Transverse colon (tissue), 4 donors: ENCODE data around the gene ANK3. TPM values are rescaled to one million over a fixed set of nuclear protein-coding genes. Genes with fewer than 3 reads are reported as not detected.
"Not testable (repeated sequence)": the region's sequence is repeated elsewhere in the genome, so short reads cannot be mapped to it uniquely, and the experiment has no call there.

Experiments
- DNase-seq: peaks from one replicate; pipeline ENCODE4 v3.0.0-alpha.2; 2019
- H3K27ac ChIP-seq, 4 donors: fragments of 200-600 bp; sonication (generic); 2 replicates each; pipeline ENCODE4 v1.5.1; 2016 to 2018; ENCODE audit warnings: inconsistent platforms in 4 of 4
- H3K27me3 ChIP-seq: fragments of 200-600 bp; sonication (generic); 2 replicates; pipeline ENCODE4 v1.5.1; 2017; ENCODE audit warnings: inconsistent platforms
- H3K36me3 ChIP-seq, 4 donors: fragments of 200-600 bp; sonication (generic); 2 replicates each; pipeline ENCODE4 v1.5.1; 2017 to 2019; ENCODE audit warnings: inconsistent platforms in 4 of 4
- H3K4me1 ChIP-seq, 4 donors: fragments of 200-600 bp; sonication (generic); 2 replicates each; pipeline ENCODE4 v1.5.1; 2017 to 2020; ENCODE audit warnings: inconsistent platforms in 4 of 4
- H3K4me3 ChIP-seq, 4 donors: fragments of 200-600 bp; sonication (generic); 1 replicate in 1 of 4; 2 replicates in 3 of 4; pipeline versions ENCODE4 v1.5.1 to v1.6.1; 2017 to 2019; ENCODE audit warnings: inconsistent platforms in 4 of 4
- H3K9me3 ChIP-seq, 2 donors: fragments of 200-600 bp; sonication (generic); 2 replicates each; pipeline ENCODE4 v1.5.1; 2017 to 2019; ENCODE audit warnings: inconsistent platforms in 2 of 2
- CTCF ChIP-seq, 5 experiments: fragments of 200-600 bp in 3 of 5; fragments of 450-650 bp in 2 of 5; sonication (generic) in 3 of 5; IDR thresholded peaks; 1 replicate in 2 of 5; 2 replicates in 3 of 5; pipeline ENCODE4 v1.5.1; 2016 to 2017; ENCODE audit warnings: antibody characterized with exemption in 5 of 5, inconsistent platforms in 3 of 5, mild to moderate bottlenecking in 2 of 5, moderate library complexity in 1 of 5
- EP300 ChIP-seq: sonication (generic); formaldehyde crosslinking; IDR thresholded peaks from one replicate; pipeline ENCODE4 v1.6.1; 2017; ENCODE audit warnings: antibody characterized with exemption, low read depth
- POLR2A ChIP-seq: fragments of 450-650 bp; IDR thresholded peaks from one replicate; pipeline ENCODE4 v1.6.1; 2016; ENCODE audit warnings: antibody characterized with exemption, mild to moderate bottlenecking, moderate library complexity
- POLR2AphosphoS5 ChIP-seq, 3 donors: sonication (generic); formaldehyde crosslinking; IDR thresholded peaks; one replicate each; pipeline ENCODE4 v1.6.1; 2016; ENCODE audit warnings: antibody characterized with exemption in 3 of 3
- WGBS, 2 donors: methylation state at CpG; one replicate each; pipeline ENCODE4 v1.1.5; 2018; ENCODE audit warnings: low coverage in 1 of 2; 5-methylcytosine and 5-hydroxymethylcytosine counted together
- in situ Hi-C, 4 donors: fragments of 200-750 bp; cut with MboI; loops; one replicate each; pipeline versions ENCODE4 v1.15.0 to v1.15.1; 2017; ENCODE audit warnings: low sequenced_read_pairs in 3 of 4, low pct_ligation_motif_present in 1 of 4, low pct_unique_long_range_greater_than_20kb in 1 of 4
- intact Hi-C: fragments of 100-400 bp; cut with DNase I; formaldehyde crosslinking; loops from one replicate; pipeline ENCODE4 v1.15.1; 2023; ENCODE audit warnings: low total_unique reads
- total RNA-seq, 4 donors: library from RNA; depleted of rRNA; stranded (reverse); fragments of >200 nt; gene quantifications; one replicate each; pipeline ENCODE4 v1.1.0, GENCODE V29; 2016

ANK3 gene
- total RNA-seq, 4 donors from 2014 or later = 41.2 to 230 (median 172) TPM

GRCh38 chr10:60293581-60294175 lies 96.0 kb downstream of the ANK3 start:
- H3K27me3 ChIP-seq = no peaks in the 10 kb centered on the region
- no peaks in the 10 kb centered on the region for H3K9me3 ChIP-seq
- DNase-seq = no peak
- 75 to 89% methylated on average over 3 to 6 of the region's 6 CpGs for WGBS, 2 donors
- no peak overlapping the region for H3K4me3 ChIP-seq
- H3K27ac ChIP-seq = no peak overlapping the region
- in situ Hi-C loops (no loop called here), intact Hi-C loops (no loop called here)
- TF ChIP-seq POLR2A = no peak
- no peak for TF ChIP-seq CTCF (IDR thresholded peaks at IDR 0.05)
- TF ChIP-seq POLR2AphosphoS5 (IDR thresholded peaks at IDR 0.05) = no peak
- no peak for TF ChIP-seq EP300
- H3K4me1 ChIP-seq = no peaks in the 10 kb centered on the region
- no peaks in the 10 kb centered on the region for H3K36me3 ChIP-seq

- Histone ChIP-seq H3K27me3 (no peaks in the 10 kb centered on the region), H3K27ac (no peak overlapping the region), H3K36me3 (no peaks in the 10 kb centered on the region), H3K4me1 (no peaks in the 10 kb centered on the region), H3K4me3 (no peak overlapping the region), H3K9me3 (no peaks in the 10 kb centered on the region)
- intact Hi-C loops (no loop called here), in situ Hi-C loops (no loop called here)
- WGBS, 2 donors = 78 to 82% methylated on average over 8 of the region's 8 CpGs
- no peak for DNase-seq
- TF ChIP-seq CTCF (IDR thresholded peaks at IDR 0.05) (no peak), POLR2A (no peak), EP300 (no peak), POLR2AphosphoS5 (IDR thresholded peaks at IDR 0.05) (no peak)
Observed at GRCh38 chr10:60292998-60293397, 96.7 kb downstream of the ANK3 start.

- 78 to 84% methylated on average over 4 to 6 of the region's 6 CpGs for WGBS, 2 donors
- H3K4me3 ChIP-seq, H3K36me3 ChIP-seq, H3K27ac ChIP-seq, intact Hi-C loops, DNase-seq, H3K27me3 ChIP-seq, H3K4me1 ChIP-seq, in situ Hi-C loops, H3K9me3 ChIP-seq: not testable (repeated sequence)
Observed at GRCh38 chr10:60292536-60292935, 97.1 kb downstream of the ANK3 start.

- no peak for DNase-seq
- H3K27ac ChIP-seq = no peak overlapping the region
- H3K4me3 ChIP-seq = no peak overlapping the region
- in situ Hi-C loops = no loop called here
- 91% methylated on average over 5 of the region's 5 CpGs for WGBS, 2 donors
- H3K36me3 ChIP-seq = no peaks in the 10 kb centered on the region
- H3K9me3 ChIP-seq = no peaks in the 10 kb centered on the region
- no peaks in the 10 kb centered on the region for H3K27me3 ChIP-seq
- no peaks in the 10 kb centered on the region for H3K4me1 ChIP-seq
- TF ChIP-seq EP300 = no peak
- no peak for TF ChIP-seq CTCF (IDR thresholded peaks at IDR 0.05)
- no peak for TF ChIP-seq POLR2AphosphoS5 (IDR thresholded peaks at IDR 0.05)
- no peak for TF ChIP-seq POLR2A
- intact Hi-C loops = no loop called here
Observed at GRCh38 chr10:60291344-60291930, 98.2 kb downstream of the ANK3 start.

- DNase-seq = no peak
- no peak for TF ChIP-seq CTCF (IDR thresholded peaks at IDR 0.05)
- TF ChIP-seq POLR2A = no peak
- no peak for TF ChIP-seq POLR2AphosphoS5 (IDR thresholded peaks at IDR 0.05)
- TF ChIP-seq EP300 = no peak
- Histone ChIP-seq H3K27ac (no peak overlapping the region), H3K4me1 (no peaks in the 10 kb centered on the region), H3K27me3 (no peaks in the 10 kb centered on the region), H3K9me3 (no peaks in the 10 kb centered on the region), H3K4me3 (no peak overlapping the region), H3K36me3 (no peaks in the 10 kb centered on the region)
- in situ Hi-C loops = no loop called here
- intact Hi-C loops = no loop called here
Observed at GRCh38 chr10:60290558-60290957, 99.1 kb downstream of the ANK3 start.
